HepG2 (cell line): ENCODE data around the gene ZNF48. TPM values are rescaled to one million over a fixed set of nuclear protein-coding genes. Genes with fewer than 3 reads are reported as not detected.

Experiments
- CAMTA2 ChIP-seq: sonication (generic); formaldehyde crosslinking; IDR thresholded peaks from 2 replicates; pipeline ENCODE4 v1.4.0; 2020; ENCODE audit warnings: mild to moderate bottlenecking, missing genetic modification reagents, borderline replicate concordance
- CBFB ChIP-seq: sonication (generic); formaldehyde crosslinking; IDR thresholded peaks from 2 replicates; pipeline ENCODE4 v1.4.0; 2020; ENCODE audit warnings: missing genetic modification reagents
- ESRRA ChIP-seq: sonication (generic); formaldehyde crosslinking; IDR thresholded peaks from 2 replicates; pipeline ENCODE4 v1.5.1; 2020; ENCODE audit warnings: mild to moderate bottlenecking, low read depth, missing genetic modification reagents
- FOXO1 ChIP-seq: sonication (generic); formaldehyde crosslinking; IDR thresholded peaks from 2 replicates; pipeline ENCODE4 v1.4.0; 2020; ENCODE audit warnings: missing genetic modification reagents
- NFKB2 ChIP-seq: sonication (generic); formaldehyde crosslinking; IDR thresholded peaks from 2 replicates; pipeline ENCODE4 v1.4.0; 2020; ENCODE audit warnings: missing genetic modification reagents, borderline replicate concordance
- PHF21A ChIP-seq: sonication (generic); formaldehyde crosslinking; IDR thresholded peaks from 2 replicates; pipeline ENCODE4 v1.5.0; 2020; ENCODE audit warnings: mild to moderate bottlenecking, missing genetic modification reagents
- PLRG1 ChIP-seq: fragments of 450-650 bp; conservative IDR thresholded peaks from 2 replicates; pipeline ENCODE4 v1.6.1; 2016
- ZNF224 ChIP-seq: sonication (generic); formaldehyde crosslinking; IDR thresholded peaks from 2 replicates; pipeline ENCODE4 v1.5.0; 2020; ENCODE audit warnings: mild to moderate bottlenecking, missing genetic modification reagents
- ZNF431 ChIP-seq: sonication (generic); formaldehyde crosslinking; IDR thresholded peaks from 2 replicates; pipeline ENCODE4 v1.9.0; 2022; ENCODE audit warnings: missing genetic modification reagents, low read depth, mild to moderate bottlenecking, borderline replicate concordance
- ZNF549 ChIP-seq: sonication (generic); formaldehyde crosslinking; IDR thresholded peaks from 2 replicates; pipeline ENCODE4 v1.5.0; 2020; ENCODE audit warnings: missing genetic modification reagents
- ZNF605 ChIP-seq: sonication (generic); formaldehyde crosslinking; IDR thresholded peaks from 2 replicates; pipeline ENCODE4 v1.8.0; 2022; ENCODE audit warnings: mild to moderate bottlenecking, missing genetic modification reagents
- ZNF775 ChIP-seq: sonication (generic); formaldehyde crosslinking; IDR thresholded peaks from 2 replicates; pipeline ENCODE4 v1.4.0; 2020; ENCODE audit warnings: missing genetic modification reagents, mild to moderate bottlenecking, moderate library complexity, borderline replicate concordance
- polyA plus RNA-seq, 8 experiments: library from polyadenylated mRNA; depleted of rRNA in 3 of 8; stranded (reverse) in 7 of 8; unstranded in 1 of 8; fragments of >200 nt; fragmentation: Illumina TruSeq in 4 of 8; extraction: Trizol in 4 of 8; gene quantifications; 2 replicates each; pipeline versions ENCODE4 v1.2.1 to v1.2.3, GENCODE V29; 2011 to 2016; ENCODE audit warnings: low read depth in 4 of 8, missing spikeins in 1 of 8, mixed read lengths in 1 of 8; ENCODE audit not compliant: insufficient read depth in 1 of 8
- total RNA-seq, 5 experiments: library from RNA; depleted of rRNA; stranded (reverse); fragments of >200 nt; fragmentation: Illumina TruSeq; extraction: Trizol; gene quantifications; 2 replicates each; pipeline ENCODE4 v1.2.3, GENCODE V29; 2016; ENCODE audit warnings: low read depth in 1 of 5
- TF ChIP-seq, protein P1 (sequence below): sonication (generic); formaldehyde crosslinking; IDR thresholded peaks from 2 replicates; pipeline ENCODE4 v1.5.0; 2020; ENCODE audit warnings: missing genetic modification reagents
- TF ChIP-seq, protein P2 (sequence below): sonication (generic); formaldehyde crosslinking; conservative IDR thresholded peaks from 2 replicates; pipeline ENCODE4 v1.4.0; 2020; ENCODE audit warnings: missing genetic modification reagents
- TF ChIP-seq, protein P3 (sequence below), 2 experiments: sonication (generic) in 1 of 2; formaldehyde crosslinking in 1 of 2; IDR thresholded peaks; 2 replicates each; pipeline versions ENCODE4 v1.4.0 to v1.6.1; 2018 to 2020; ENCODE audit warnings: missing genetic modification reagents in 2 of 2, borderline replicate concordance in 1 of 2, low read depth in 1 of 2, mild to moderate bottlenecking in 1 of 2, missing biosample characterization in 1 of 2
- TF ChIP-seq, protein P4 (sequence below): sonication (generic); formaldehyde crosslinking; conservative IDR thresholded peaks from 2 replicates; pipeline ENCODE4 v1.4.0; 2020; ENCODE audit warnings: missing genetic modification reagents
- TF ChIP-seq, protein P5 (sequence below): sonication (generic); formaldehyde crosslinking; IDR thresholded peaks from 2 replicates; pipeline ENCODE4 v1.4.0; 2020; ENCODE audit warnings: missing genetic modification reagents
- TF ChIP-seq, protein P6 (sequence below): conservative IDR thresholded peaks from 2 replicates; pipeline ENCODE4 v1.6.1; 2018; ENCODE audit warnings: missing genetic modification reagents

Gene ZNF48
- total and polyA plus RNA-seq, 2 of the 13 experiments (the other 11 are each of a cell fraction or from before 2014, with no cell fraction given): 9.9 to 12.3 TPM

DNA sequence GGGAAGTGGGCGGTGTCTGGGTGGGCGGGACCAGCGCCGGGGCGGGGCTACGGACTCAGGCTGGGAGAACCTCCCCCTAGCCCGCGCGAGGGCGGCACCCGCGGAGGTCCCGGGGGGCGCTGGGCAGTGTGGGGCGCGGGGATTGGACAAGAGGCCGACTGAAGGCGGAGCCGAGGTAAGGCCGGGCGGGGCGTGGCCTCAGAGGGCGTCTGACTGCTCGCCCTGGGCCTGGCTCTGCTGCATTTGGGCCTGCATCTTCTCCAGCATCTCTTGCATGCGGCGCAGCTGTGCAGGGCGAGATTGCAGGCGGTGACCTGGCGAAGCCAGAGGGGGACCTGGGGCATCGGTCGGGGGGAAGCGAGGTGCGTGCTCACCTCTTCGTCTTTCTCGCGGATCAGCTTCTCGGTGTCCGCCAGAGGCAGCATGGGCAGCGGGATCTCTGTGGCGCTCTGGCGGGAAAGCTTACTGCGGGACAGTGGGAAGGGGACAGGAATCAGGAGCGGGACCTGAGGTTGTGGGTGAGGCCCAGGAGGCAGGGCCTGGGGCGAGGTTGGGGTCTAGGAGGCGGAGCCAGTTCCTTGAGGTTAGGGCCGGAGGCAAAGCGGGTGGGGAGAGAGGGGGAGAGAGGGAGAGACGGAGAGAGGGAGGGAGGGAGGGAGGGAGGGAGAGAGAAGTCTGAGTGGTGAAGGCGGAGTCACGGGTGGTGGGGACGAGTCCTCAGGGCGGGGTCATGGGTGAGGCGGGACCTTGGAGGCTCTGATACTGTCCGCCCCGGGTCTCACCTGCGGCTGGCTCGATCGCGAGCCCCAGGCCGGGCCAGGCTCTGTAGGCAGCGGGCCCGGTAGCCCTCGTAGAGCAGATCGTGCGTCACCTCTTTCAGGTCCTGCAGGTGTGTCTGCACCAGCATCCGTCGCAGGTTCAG is 16.7 kb upstream of the ZNF48 start (continued):
- TF ChIP-seq ZNF549 (CRISPR knock-in tag) (no peak), FOXO1 (CRISPR knock-in tag) (peak; percentile 48), PLRG1 (no peak), ZNF224 (CRISPR knock-in tag) (peak; percentile 88; the same call in 1 of the 2 replicates), ESRRA (peak; percentile 30), CBFB (CRISPR knock-in tag) (peak; percentile 46; the same call in 1 of the 2 replicates), PHF21A (CRISPR knock-in tag) (peak; percentile 71; the same call in 1 of the 2 replicates), ZNF775 (peak; percentile 81; the same call in 1 of the 2 replicates), ZNF605 (CRISPR knock-in tag) (peak; percentile 89), ZNF431 (CRISPR knock-in tag) (no peak), NFKB2 (peak; percentile 92), CAMTA2 (CRISPR knock-in tag) (peak; percentile 47; the same call in 1 of the 2 replicates)
- TF ChIP-seq, protein P1, sequence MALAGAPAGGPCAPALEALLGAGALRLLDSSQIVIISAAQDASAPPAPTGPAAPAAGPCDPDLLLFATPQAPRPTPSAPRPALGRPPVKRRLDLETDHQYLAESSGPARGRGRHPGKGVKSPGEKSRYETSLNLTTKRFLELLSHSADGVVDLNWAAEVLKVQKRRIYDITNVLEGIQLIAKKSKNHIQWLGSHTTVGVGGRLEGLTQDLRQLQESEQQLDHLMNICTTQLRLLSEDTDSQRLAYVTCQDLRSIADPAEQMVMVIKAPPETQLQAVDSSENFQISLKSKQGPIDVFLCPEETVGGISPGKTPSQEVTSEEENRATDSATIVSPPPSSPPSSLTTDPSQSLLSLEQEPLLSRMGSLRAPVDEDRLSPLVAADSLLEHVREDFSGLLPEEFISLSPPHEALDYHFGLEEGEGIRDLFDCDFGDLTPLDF (CRISPR knock-in tag): peak; percentile 63; the same call in 1 of the 2 replicates
- TF ChIP-seq, protein P2, sequence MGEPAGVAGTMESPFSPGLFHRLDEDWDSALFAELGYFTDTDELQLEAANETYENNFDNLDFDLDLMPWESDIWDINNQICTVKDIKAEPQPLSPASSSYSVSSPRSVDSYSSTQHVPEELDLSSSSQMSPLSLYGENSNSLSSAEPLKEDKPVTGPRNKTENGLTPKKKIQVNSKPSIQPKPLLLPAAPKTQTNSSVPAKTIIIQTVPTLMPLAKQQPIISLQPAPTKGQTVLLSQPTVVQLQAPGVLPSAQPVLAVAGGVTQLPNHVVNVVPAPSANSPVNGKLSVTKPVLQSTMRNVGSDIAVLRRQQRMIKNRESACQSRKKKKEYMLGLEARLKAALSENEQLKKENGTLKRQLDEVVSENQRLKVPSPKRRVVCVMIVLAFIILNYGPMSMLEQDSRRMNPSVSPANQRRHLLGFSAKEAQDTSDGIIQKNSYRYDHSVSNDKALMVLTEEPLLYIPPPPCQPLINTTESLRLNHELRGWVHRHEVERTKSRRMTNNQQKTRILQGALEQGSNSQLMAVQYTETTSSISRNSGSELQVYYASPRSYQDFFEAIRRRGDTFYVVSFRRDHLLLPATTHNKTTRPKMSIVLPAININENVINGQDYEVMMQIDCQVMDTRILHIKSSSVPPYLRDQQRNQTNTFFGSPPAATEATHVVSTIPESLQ: no peak
- TF ChIP-seq, protein P3, sequence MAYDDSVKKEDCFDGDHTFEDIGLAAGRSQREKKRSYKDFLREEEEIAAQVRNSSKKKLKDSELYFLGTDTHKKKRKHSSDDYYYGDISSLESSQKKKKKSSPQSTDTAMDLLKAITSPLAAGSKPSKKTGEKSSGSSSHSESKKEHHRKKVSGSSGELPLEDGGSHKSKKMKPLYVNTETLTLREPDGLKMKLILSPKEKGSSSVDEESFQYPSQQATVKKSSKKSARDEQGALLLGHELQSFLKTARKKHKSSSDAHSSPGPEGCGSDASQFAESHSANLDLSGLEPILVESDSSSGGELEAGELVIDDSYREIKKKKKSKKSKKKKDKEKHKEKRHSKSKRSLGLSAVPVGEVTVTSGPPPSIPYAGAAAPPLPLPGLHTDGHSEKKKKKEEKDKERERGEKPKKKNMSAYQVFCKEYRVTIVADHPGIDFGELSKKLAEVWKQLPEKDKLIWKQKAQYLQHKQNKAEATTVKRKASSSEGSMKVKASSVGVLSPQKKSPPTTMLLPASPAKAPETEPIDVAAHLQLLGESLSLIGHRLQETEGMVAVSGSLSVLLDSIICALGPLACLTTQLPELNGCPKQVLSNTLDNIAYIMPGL (CRISPR knock-in tag; IDR thresholded peaks at IDR 0.05; ENCODE audit: borderline replicate concordance in 1 of 2, low read depth in 1 of 2): peak; percentile 91 to 92
- TF ChIP-seq, protein P4, sequence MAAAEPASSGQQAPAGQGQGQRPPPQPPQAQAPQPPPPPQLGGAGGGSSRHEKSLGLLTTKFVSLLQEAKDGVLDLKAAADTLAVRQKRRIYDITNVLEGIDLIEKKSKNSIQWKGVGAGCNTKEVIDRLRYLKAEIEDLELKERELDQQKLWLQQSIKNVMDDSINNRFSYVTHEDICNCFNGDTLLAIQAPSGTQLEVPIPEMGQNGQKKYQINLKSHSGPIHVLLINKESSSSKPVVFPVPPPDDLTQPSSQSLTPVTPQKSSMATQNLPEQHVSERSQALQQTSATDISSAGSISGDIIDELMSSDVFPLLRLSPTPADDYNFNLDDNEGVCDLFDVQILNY (CRISPR knock-in tag): peak; percentile 67
- TF ChIP-seq, protein P5, sequence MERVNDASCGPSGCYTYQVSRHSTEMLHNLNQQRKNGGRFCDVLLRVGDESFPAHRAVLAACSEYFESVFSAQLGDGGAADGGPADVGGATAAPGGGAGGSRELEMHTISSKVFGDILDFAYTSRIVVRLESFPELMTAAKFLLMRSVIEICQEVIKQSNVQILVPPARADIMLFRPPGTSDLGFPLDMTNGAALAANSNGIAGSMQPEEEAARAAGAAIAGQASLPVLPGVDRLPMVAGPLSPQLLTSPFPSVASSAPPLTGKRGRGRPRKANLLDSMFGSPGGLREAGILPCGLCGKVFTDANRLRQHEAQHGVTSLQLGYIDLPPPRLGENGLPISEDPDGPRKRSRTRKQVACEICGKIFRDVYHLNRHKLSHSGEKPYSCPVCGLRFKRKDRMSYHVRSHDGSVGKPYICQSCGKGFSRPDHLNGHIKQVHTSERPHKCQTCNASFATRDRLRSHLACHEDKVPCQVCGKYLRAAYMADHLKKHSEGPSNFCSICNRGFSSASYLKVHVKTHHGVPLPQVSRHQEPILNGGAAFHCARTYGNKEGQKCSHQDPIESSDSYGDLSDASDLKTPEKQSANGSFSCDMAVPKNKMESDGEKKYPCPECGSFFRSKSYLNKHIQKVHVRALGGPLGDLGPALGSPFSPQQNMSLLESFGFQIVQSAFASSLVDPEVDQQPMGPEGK (CRISPR knock-in tag): peak; percentile 62; the same call in 1 of the 2 replicates
- TF ChIP-seq, protein P6, sequence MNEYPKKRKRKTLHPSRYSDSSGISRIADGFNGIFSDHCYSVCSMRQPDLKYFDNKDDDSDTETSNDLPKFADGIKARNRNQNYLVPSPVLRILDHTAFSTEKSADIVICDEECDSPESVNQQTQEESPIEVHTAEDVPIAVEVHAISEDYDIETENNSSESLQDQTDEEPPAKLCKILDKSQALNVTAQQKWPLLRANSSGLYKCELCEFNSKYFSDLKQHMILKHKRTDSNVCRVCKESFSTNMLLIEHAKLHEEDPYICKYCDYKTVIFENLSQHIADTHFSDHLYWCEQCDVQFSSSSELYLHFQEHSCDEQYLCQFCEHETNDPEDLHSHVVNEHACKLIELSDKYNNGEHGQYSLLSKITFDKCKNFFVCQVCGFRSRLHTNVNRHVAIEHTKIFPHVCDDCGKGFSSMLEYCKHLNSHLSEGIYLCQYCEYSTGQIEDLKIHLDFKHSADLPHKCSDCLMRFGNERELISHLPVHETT (CRISPR knock-in tag): no peak; the same call in 1 of the 2 replicates
